Ishikawa (cell line): Measurements from ENCODE around the gene OR2V2.

Source experiments
- CEBPB ChIP-seq: IDR thresholded peaks from 2 replicates; pipeline ENCODE4 v1.6.1; 2012
- CREB1 ChIP-seq: IDR thresholded peaks from 2 replicates; pipeline ENCODE4 v1.6.1; 2012; ENCODE audit warnings: low read depth
- EGR1 ChIP-seq: IDR thresholded peaks from 2 replicates; pipeline ENCODE4 v1.6.1; 2012
- EP300 ChIP-seq: IDR thresholded peaks from 2 replicates; pipeline ENCODE4 v1.6.1; 2012; ENCODE audit warnings: borderline replicate concordance
- FOXM1 ChIP-seq: IDR thresholded peaks from 2 replicates; pipeline ENCODE4 v1.6.1; 2012; ENCODE audit warnings: low read depth, borderline replicate concordance
- MAX ChIP-seq: IDR thresholded peaks from 2 replicates; pipeline ENCODE4 v1.6.1; 2012
- NFIC ChIP-seq: IDR thresholded peaks from 2 replicates; pipeline ENCODE4 v1.6.1; 2012
- RAD21 ChIP-seq: IDR thresholded peaks from 2 replicates; pipeline ENCODE4 v1.6.1; 2012; ENCODE audit warnings: low read depth
- REST ChIP-seq: IDR thresholded peaks from 2 replicates; pipeline ENCODE4 v1.6.1; 2012; ENCODE audit warnings: low read depth, mild to moderate bottlenecking
- TAF1 ChIP-seq: IDR thresholded peaks from 2 replicates; pipeline ENCODE4 v1.6.1; 2012; ENCODE audit warnings: low read depth, mild to moderate bottlenecking
- TCF12 ChIP-seq: IDR thresholded peaks from 2 replicates; pipeline ENCODE4 v1.6.1; 2012; ENCODE audit warnings: low read depth
- TEAD4 ChIP-seq: IDR thresholded peaks from 2 replicates; pipeline ENCODE4 v1.6.1; 2012
- USF1 ChIP-seq: IDR thresholded peaks from 2 replicates; pipeline ENCODE4 v1.6.1; 2012
- YY1 ChIP-seq: IDR thresholded peaks from 2 replicates; pipeline ENCODE4 v1.6.1; 2012; ENCODE audit warnings: low read depth
- ZBTB7A ChIP-seq: IDR thresholded peaks from 2 replicates; pipeline ENCODE4 v1.6.1; 2012; ENCODE audit warnings: low read depth

Gene OR2V2

GRCh38 chr5:181197326-181197951, 50.1 kb downstream of the OR2V2 start:
- TF ChIP-seq TAF1 (no peak), TEAD4 (peak; percentile 62; the same call in 1 of the 2 replicates)

GRCh38 chr5:181198106-181198685, 50.8 kb downstream of the OR2V2 start:
- TF ChIP-seq TEAD4 (no peak), REST (no peak), FOXM1 (no peak), CEBPB (no peak), CREB1 (no peak), USF1 (no peak), NFIC (no peak), EP300 (no peak), RAD21 (no peak), MAX (no peak), EGR1 (no peak), TAF1 (no peak), TCF12 (no peak), YY1 (no peak), ZBTB7A (no peak)

- no peak for TF ChIP-seq TEAD4
- TF ChIP-seq MAX: 0 out of 2 replicates have a peak, but pooled peaks have one; percentile 13
- TF ChIP-seq TAF1: no peak
- TF ChIP-seq ZBTB7A: no peak
- no peak for TF ChIP-seq RAD21
- TF ChIP-seq CREB1: no peak
- TF ChIP-seq EGR1: peak; percentile 92
- TF ChIP-seq EP300: no peak
- TF ChIP-seq TCF12: no peak
These were observed 51.6 kb downstream of the OR2V2 start for GRCh38 chr5:181198905-181199519.

- no peak for TF ChIP-seq NFIC
- no peak for TF ChIP-seq CEBPB
- no peak for TF ChIP-seq EP300
These were observed 52.7 kb downstream of the OR2V2 start for GRCh38 chr5:181199881-181200638.

- no peak for TF ChIP-seq CREB1
- TF ChIP-seq REST: no peak
- TF ChIP-seq YY1: no peak
- TF ChIP-seq EP300: no peak
- no peak for TF ChIP-seq EGR1
- TF ChIP-seq TAF1: no peak
- TF ChIP-seq CEBPB: no peak
- no peak for TF ChIP-seq RAD21
- TF ChIP-seq TCF12: no peak
- no peak for TF ChIP-seq USF1
- no peak for TF ChIP-seq TEAD4
- TF ChIP-seq MAX: no peak
These were observed 53.4 kb downstream of the OR2V2 start for GRCh38 chr5:181200816-181201215.
